ENCODE data around the gene EIF4G3.
"Not testable (repeated sequence)": the region's sequence is repeated elsewhere in the genome, so short reads cannot be mapped to it uniquely, and the experiment has no call there.

- TF ChIP-seq POLR2A, CTCF (IDR thresholded peaks at IDR 0.05): not testable (repeated sequence)
Measured at GRCh38 chr1:21093271-21093958, 83.3 kb downstream of the EIF4G3 start.

Measured in esophagus squamous epithelium (tissue), 4 donors.